NCI-H2196 treated with DMSO at 0.1 percent for 48 hours (cell line): ENCODE measurements around the gene XIAP.

Experiments
- DNase-seq: peaks from one replicate; lab custom pipeline; 2025; ENCODE audit not compliant: unreplicated experiment; lab: John Stamatoyannopoulos, UW

XIAP gene

DNA sequence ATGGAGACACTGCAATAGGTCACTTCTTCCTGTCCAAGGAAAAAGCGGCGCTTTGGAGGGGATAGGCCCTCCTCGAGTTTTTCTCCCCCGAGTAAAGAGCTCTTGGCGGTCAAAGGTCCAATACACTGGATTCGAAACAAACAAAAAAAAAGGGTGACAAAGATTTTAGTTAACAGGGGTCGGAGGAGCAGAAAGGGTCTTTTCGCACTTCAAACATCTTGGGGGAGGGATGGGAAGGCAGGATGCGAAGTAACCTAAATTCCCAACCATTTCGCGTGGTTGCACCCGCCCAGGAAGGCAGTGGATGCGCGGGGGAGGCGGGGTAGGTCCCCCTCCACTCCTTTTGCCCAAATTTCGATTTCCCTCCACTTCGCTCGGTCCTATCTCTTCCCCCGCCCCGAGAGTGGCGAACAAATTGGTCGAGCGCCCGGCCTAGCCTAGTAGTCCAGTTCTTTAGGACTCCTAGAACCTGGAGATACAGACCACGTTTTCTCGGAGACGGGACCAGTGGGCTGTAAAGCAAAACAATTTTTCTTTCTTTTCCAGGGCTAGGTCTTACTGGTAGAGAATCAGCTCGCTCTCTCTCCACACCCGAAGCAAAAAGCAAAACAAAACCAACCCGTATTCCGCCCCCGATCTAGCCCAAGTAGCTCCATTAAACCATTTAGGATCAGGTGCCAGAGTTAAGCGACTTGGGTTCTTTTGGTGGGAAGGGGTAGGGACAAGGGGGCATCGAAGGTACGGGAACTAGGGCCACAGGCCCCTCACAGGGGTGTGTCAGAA is 99.6 kb downstream of the XIAP start:
- DNase-seq = peak; percentile 16

DNA sequence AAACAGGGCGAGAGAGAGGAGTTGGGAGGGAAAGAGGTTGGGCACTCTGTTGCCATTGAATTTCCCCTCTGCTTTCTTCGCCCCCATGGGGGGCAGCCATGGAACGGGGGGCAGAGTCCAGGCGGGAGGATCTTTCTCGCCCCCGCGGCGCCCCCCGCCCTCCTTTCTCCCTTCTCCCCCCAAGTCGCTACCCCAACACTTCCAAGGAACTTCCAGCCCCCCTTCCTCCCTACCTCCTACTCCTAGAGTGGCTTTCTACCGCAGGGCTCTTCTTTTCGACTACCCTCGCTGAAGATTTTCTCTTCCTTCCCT is 101.1 kb downstream of the XIAP start:
- DNase-seq = no peak

DNA sequence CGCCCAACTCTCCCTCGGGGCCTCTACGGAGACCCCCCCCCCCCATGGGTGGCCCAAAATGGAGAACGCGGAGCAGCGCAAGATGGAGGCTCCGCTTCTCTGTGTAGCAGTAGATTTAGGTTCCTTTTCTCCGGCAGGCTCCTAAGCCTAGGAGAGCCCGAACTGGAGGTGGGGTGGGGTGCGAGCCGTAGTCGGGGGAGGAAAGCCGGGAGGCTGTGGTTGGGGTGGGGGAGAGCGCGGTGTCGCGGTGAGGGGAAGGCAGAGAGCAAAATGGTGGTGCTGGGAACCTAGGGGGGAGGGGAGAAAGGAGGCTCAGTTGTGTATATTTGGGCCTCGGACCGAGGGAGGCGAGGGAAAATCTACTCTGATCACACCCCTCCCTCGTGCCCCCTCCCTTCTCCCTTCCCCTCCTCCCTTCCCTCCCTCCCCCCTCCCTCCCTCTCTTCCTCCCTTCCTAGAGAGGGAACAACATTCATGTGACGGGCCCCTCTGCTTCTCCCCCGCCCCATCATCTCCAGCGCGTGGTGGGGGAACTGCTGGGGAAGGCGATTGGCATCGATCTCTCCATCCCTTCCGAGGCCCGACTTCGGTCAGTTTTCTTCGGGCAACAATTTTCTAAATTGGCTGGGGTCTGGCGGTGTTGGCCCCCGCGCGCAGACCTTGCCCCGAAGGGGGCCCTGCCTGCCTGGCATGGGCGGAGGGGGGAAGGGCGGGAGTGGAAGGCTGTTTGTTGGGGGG is 101.6 kb downstream of the XIAP start, which contains the start of gene STAG2:
TSS of gene STAG2 (plus strand) at position 439 of the 738 bp plus-strand sequence. CDS start 60,922 bp downstream, outside the sequence.
- peak; percentile 54 for DNase-seq

DNA sequence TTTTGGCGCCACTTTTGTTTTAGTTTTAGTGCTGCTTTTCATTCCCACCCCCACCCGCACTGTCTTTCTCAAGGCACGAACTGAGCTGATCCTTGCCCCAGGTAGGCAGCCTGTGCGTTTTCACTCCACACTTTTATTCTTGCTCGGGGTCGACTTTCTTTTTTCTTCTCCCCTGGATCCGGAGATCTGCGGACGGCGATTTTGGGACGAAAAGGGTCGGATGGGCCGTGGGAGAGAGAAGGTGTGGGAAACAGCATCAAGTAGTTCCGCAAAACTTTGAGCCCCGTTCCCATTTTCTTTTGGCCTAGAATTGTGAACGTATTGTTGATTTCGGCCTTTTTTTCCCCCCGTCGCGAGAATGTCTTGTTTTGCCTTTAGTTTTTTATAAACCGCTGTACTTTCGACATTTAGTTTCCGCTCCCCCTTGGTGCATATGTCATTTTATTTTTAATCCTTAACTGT is 102.2 kb downstream of the XIAP start:
- DNase-seq = no peak

DNA sequence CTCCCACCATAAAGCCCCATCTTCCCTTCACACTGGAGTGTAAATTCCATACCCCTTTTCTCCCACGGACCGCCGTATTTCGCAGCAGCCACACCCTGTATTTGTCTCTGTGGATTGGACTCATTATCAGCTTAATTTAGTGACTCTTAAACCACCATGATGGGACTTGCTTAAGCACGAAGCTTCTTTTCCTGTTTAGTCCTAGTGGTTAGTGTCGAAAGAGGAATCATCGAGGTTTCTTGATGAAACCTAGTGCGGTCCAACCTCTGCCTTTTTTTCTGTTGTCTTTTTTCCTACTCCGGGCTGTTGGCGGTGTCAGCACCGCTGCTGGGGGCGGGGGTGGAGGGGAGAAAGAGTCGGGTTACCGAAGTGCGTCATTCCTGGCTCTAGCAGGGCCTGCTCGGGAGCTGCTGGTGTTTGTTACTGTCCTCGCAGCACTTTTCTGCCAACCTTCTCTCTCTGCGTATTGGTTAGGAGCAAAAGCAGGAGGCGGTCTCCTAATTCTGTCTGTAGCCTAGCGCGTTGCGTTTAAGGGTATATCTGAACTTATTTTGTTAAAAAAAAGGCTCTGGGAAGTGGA is 103.0 kb downstream of the XIAP start:
- peak; percentile 79 for DNase-seq
